BLaER1 treated with 17β-estradiol and CSF1 and Interleukin-3, amounts not matched to agents 10 nM and 100 nM (cell line): ENCODE measurements around the gene MCTS1.
A peak's percentile ranks its signal among the peaks of the same experiment; 100 is the strongest.
"Not testable (repeated sequence)": the region's sequence is repeated elsewhere in the genome, so short reads cannot be mapped to it uniquely, and the experiment has no call there.

Experiments used
- H3K27ac ChIP-seq, 11 experiments: shearing (Covaris generic); formaldehyde crosslinking; 2 replicates each; pipeline ENCODE4 v1.8.1; 2022
- H3K27me3 ChIP-seq, 11 experiments: shearing (Covaris generic); formaldehyde crosslinking; 2 replicates each; pipeline ENCODE4 v1.8.1; 2022
- H3K36me3 ChIP-seq, 11 experiments: shearing (Covaris generic); formaldehyde crosslinking; 2 replicates each; pipeline ENCODE4 v1.8.1; 2022
- H3K4me1 ChIP-seq, 10 experiments: shearing (Covaris generic); formaldehyde crosslinking; 2 replicates each; pipeline ENCODE4 v1.8.1; 2022
- H3K4me2 ChIP-seq, 11 experiments: shearing (Covaris generic); formaldehyde crosslinking; 2 replicates each; pipeline ENCODE4 v1.8.1; 2022
- H3K4me3 ChIP-seq, 10 experiments: shearing (Covaris generic); formaldehyde crosslinking; 2 replicates each; pipeline ENCODE4 v1.8.1; 2022
- H3K9ac ChIP-seq, 11 experiments: shearing (Covaris generic); formaldehyde crosslinking; 2 replicates each; pipeline ENCODE4 v1.8.1; 2022
- H3K9me3 ChIP-seq, 11 experiments: shearing (Covaris generic); formaldehyde crosslinking; replicated peaks in 1 of 11; 2 replicates each; pipeline ENCODE4 v1.8.1; 2022
- H4K20me1 ChIP-seq, 11 experiments: shearing (Covaris generic); formaldehyde crosslinking; 2 replicates each; pipeline ENCODE4 v1.8.1; 2022
- Cebpa-rat ChIP-seq, 11 experiments: shearing (Covaris generic); IDR thresholded peaks; 2 replicates each; pipeline ENCODE4 v1.8.1; 2022

The MCTS1 gene

GRCh38 chrX:120564925-120565324 lies 39.0 kb upstream of the MCTS1 start:
- peak overlapping the region in 8 of 11 experiments; percentile 0 to 51 (median 22); a peak in 10 of 22 replicates for H3K4me2 ChIP-seq

DNA sequence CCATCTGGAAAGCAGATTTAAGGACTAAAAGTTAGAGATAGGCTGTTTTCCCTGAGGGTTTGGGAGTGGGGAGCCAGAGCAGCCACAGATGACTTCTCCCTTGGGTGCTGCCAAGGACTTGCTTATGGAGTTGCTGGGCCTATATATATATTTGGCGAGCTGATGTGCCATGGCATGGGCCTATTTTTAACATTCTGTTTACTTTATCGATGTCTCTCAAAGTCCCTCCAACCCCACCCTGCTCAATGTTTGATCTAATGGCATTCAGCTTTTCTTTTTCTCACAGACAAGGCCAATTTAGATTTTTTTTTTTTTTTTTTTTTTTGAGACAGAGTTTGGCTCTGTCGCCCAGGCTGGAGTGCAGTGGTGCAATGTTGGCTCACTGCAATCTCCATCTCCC lies 37.1 kb upstream of the MCTS1 start:
- H3K27me3 ChIP-seq, result no peaks in the 10 kb centered on the region
- H4K20me1 ChIP-seq, result no peaks in the 10 kb centered on the region
- H3K36me3 ChIP-seq, result no peaks in the 10 kb centered on the region
- no peaks in the 10 kb centered on the region; a peak in 1 of 22 replicates for H3K9me3 ChIP-seq
- no peak overlapping the region for H3K4me2 ChIP-seq
- peaks cover 7 to 22% (median 13%) of the 10 kb centered on the region in 10 experiments; a peak in 16 of 20 replicates for H3K4me1 ChIP-seq
- no peak overlapping the region for H3K9ac ChIP-seq
- no peak overlapping the region for H3K4me3 ChIP-seq
- TF ChIP-seq Cebpa-rat (IDR thresholded peaks at IDR 0.05), result no peak
- H3K27ac ChIP-seq, result no peak overlapping the region

More at GRCh38 chrX:120564925-120565324, 39.0 kb upstream of the MCTS1 start:
- Histone ChIP-seq H3K9ac (no peak overlapping the region), H3K4me3 (no peak overlapping the region), H3K9me3 (no peaks in the 10 kb centered on the region), H3K27ac (no peak overlapping the region), H4K20me1 (no peaks in the 10 kb centered on the region), H3K4me1 (peaks cover 7 to 22% (median 15%) of the 10 kb centered on the region in 10 experiments; a peak in 16 of 20 replicates), H3K36me3 (no peaks in the 10 kb centered on the region), H3K27me3 (no peaks in the 10 kb centered on the region)
- no peak for TF ChIP-seq Cebpa-rat (IDR thresholded peaks at IDR 0.05)

- H3K27me3 ChIP-seq, result no peaks in the 10 kb centered on the region
- H3K4me2 ChIP-seq, result no peak overlapping the region
- H3K36me3 ChIP-seq, result no peaks in the 10 kb centered on the region
- H3K4me3 ChIP-seq, result no peak overlapping the region
- H3K27ac ChIP-seq, result no peak overlapping the region
- no peaks in the 10 kb centered on the region; a peak in 1 of 22 replicates for H3K9me3 ChIP-seq
- no peak overlapping the region for H3K9ac ChIP-seq
- no peak for TF ChIP-seq Cebpa-rat (IDR thresholded peaks at IDR 0.05)
- H4K20me1 ChIP-seq, result no peaks in the 10 kb centered on the region
- H3K4me1 ChIP-seq, result peaks cover 4 to 11% (median 7%) of the 10 kb centered on the region in 10 experiments; a peak in 14 of 20 replicates
Measured at GRCh38 chrX:120568035-120568434, 35.9 kb upstream of the MCTS1 start.

GRCh38 chrX:120568609-120569008 lies 35.3 kb upstream of the MCTS1 start:
- Histone ChIP-seq H3K27me3 (no peaks in the 10 kb centered on the region), H3K4me3 (no peak overlapping the region), H3K36me3 (no peaks in the 10 kb centered on the region), H3K4me1 (peaks cover 4 to 9% (median 7%) of the 10 kb centered on the region in 10 experiments; a peak in 14 of 20 replicates), H3K9me3 (no peaks in the 10 kb centered on the region; a peak in 1 of 22 replicates), H3K9ac (no peak overlapping the region), H3K27ac (no peak overlapping the region), H3K4me2 (no peak overlapping the region), H4K20me1 (no peaks in the 10 kb centered on the region)
- no peak for TF ChIP-seq Cebpa-rat (IDR thresholded peaks at IDR 0.05)

DNA sequence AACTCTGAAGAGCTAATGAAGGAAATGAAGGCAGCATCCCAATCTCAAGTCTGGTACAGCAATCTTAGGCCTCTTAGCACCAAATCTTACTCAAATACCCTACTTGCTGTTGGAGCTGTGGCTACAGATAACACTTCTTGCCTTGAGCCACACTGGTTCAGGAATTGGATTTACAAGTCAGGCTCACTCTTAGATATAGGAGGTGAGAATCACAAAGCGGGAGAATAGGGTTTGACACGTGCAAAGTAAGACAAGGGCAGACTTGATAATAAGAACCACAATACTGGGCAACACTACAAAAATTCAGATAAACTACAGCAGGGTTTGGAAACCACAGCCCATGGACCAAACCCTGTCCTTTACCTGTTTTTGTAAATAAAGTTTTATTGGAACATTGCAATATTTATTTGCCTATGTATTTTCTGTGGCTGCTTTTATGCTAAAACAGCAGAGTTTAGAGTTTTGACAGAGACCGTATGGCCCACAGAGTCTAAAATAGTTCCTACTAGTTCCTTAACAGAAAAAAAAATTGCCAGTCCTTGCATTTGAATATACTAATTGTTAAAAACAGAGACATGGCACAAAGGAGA lies 33.8 kb upstream of the MCTS1 start:
- TF ChIP-seq Cebpa-rat (IDR thresholded peaks at IDR 0.05), result no peak
- no peaks in the 10 kb centered on the region; a peak in 1 of 22 replicates for H3K9me3 ChIP-seq
- no peaks in the 10 kb centered on the region for H4K20me1 ChIP-seq
- no peaks in the 10 kb centered on the region for H3K36me3 ChIP-seq
- no peak overlapping the region for H3K4me2 ChIP-seq
- H3K27ac ChIP-seq, result no peak overlapping the region
- no peak overlapping the region for H3K4me3 ChIP-seq
- no peaks in the 10 kb centered on the region for H3K27me3 ChIP-seq
- no peak overlapping the region for H3K9ac ChIP-seq
- peaks cover 3 to 4% (median 3%) of the 10 kb centered on the region in 10 experiments; a peak in 14 of 20 replicates for H3K4me1 ChIP-seq

GRCh38 chrX:120573806-120574205 lies 30.1 kb upstream of the MCTS1 start:
- H3K9ac ChIP-seq, H3K4me1 ChIP-seq, H3K27me3 ChIP-seq, H4K20me1 ChIP-seq, H3K36me3 ChIP-seq, H3K27ac ChIP-seq, H3K4me2 ChIP-seq, H3K4me3 ChIP-seq, H3K9me3 ChIP-seq: not testable (repeated sequence)

GRCh38 chrX:120575379-120576114 lies 28.4 kb upstream of the MCTS1 start:
- no peaks in the 10 kb centered on the region for H3K27me3 ChIP-seq
- H4K20me1 ChIP-seq, result no peaks in the 10 kb centered on the region
- H3K36me3 ChIP-seq, result no peaks in the 10 kb centered on the region
- no peak for TF ChIP-seq Cebpa-rat (IDR thresholded peaks at IDR 0.05)
- no peak overlapping the region for H3K4me2 ChIP-seq
- no peak overlapping the region for H3K4me3 ChIP-seq
- peaks cover 0 to 3% (median 0%) of the 10 kb centered on the region in 11 experiments; a peak in 2 of 22 replicates for H3K9me3 ChIP-seq
- H3K9ac ChIP-seq, result no peak overlapping the region
- H3K27ac ChIP-seq, result no peak overlapping the region
- H3K4me1 ChIP-seq, result peaks cover 0 to 18% (median 2%) of the 10 kb centered on the region in 10 experiments; a peak in 5 of 20 replicates

DNA sequence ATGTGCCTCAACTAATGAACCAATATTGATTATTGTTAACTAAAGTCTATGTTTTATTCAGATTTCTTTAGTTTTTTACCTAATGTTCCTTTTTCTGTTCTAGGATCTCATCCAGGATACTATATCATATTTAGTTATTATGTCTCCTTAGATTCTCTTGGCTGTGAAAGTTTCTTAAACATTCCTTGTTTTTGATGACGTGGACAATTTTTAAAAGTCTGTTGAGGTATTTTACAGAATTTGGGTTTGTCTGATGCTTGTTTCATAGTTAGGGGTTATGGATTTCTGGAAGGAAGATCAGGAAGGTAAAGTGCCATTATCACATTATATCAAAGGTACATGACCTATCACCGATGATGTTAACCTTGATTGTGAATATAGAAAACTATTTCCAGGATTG lies 18.2 kb upstream of the MCTS1 start:
- Histone ChIP-seq H3K4me3 (no peak overlapping the region), H3K4me2 (no peak overlapping the region), H3K4me1 (peaks cover 0 to 14% (median 0%) of the 10 kb centered on the region in 10 experiments; a peak in 2 of 20 replicates), H3K27me3 (no peaks in the 10 kb centered on the region), H3K36me3 (no peaks in the 10 kb centered on the region), H3K27ac (no peak overlapping the region), H3K9me3 (no peaks in the 10 kb centered on the region), H3K9ac (no peak overlapping the region), H4K20me1 (no peaks in the 10 kb centered on the region)
- no peak for TF ChIP-seq Cebpa-rat (IDR thresholded peaks at IDR 0.05)

- peaks cover 9 to 31% (median 18%) of the 10 kb centered on the region in 11 experiments; a peak in 18 of 22 replicates for H3K36me3 ChIP-seq
- H3K27ac ChIP-seq, result peak overlapping the region; percentile 86 to 97 (median 93)
- H3K27me3 ChIP-seq, result no peaks in the 10 kb centered on the region
- H4K20me1 ChIP-seq, result no peaks in the 10 kb centered on the region
- peak overlapping the region; percentile 59 to 83 (median 71) for H3K4me2 ChIP-seq
- TF ChIP-seq Cebpa-rat (IDR thresholded peaks at IDR 0.05), result no peak
- no peaks in the 10 kb centered on the region for H3K9me3 ChIP-seq
- H3K4me1 ChIP-seq, result peaks cover 0 to 11% (median 2%) of the 10 kb centered on the region in 10 experiments; a peak in 4 of 20 replicates
- H3K9ac ChIP-seq, result peak overlapping the region; percentile 82 to 95 (median 89)
- peak overlapping the region; percentile 57 to 77 (median 68) for H3K4me3 ChIP-seq
Measured at GRCh38 chrX:120604361-120604782, 471 bp downstream of the MCTS1 start.
